Muscle layer of colon (tissue), 2 donors: ENCODE results near the gene SPECC1L.

Experiments used
- H3K27ac ChIP-seq: one replicate; pipeline ENCODE4 v1.7.0; 2013; ENCODE audit warnings: low read depth, mild to moderate bottlenecking, low read length, moderate library complexity
- H3K27me3 ChIP-seq, 2 donors: one replicate each; pipeline ENCODE4 v1.7.0; 2013; ENCODE audit warnings: low read length in 2 of 2, mild to moderate bottlenecking in 2 of 2; ENCODE audit not compliant: insufficient read depth in 2 of 2, control insufficient read depth in 1 of 2
- H3K36me3 ChIP-seq: one replicate; pipeline ENCODE4 v1.7.0; 2013; ENCODE audit warnings: mild to moderate bottlenecking, low read length; ENCODE audit not compliant: insufficient read depth
- H3K4me1 ChIP-seq: one replicate; pipeline ENCODE4 v1.7.0; 2013; ENCODE audit warnings: mild to moderate bottlenecking, low read length; ENCODE audit not compliant: insufficient read depth
- H3K4me3 ChIP-seq, 2 donors: one replicate each; pipeline ENCODE4 v1.7.0; 2013; ENCODE audit warnings: low read length in 2 of 2, low read depth in 1 of 2, mild to moderate bottlenecking in 1 of 2, moderate library complexity in 1 of 2
- H3K9ac ChIP-seq: one replicate; pipeline ENCODE4 v1.7.0; 2013; ENCODE audit warnings: low read length
- H3K9me3 ChIP-seq: one replicate; pipeline ENCODE4 v1.7.0; 2013; ENCODE audit warnings: mild to moderate bottlenecking, low read length
- donor health status: abdominal sarcoma.
- donor health status: Adenocarcinoma of cecum.

Gene SPECC1L

GRCh38 chr22:24429411-24430365 lies 159.1 kb downstream of the SPECC1L start:
- H3K9ac ChIP-seq, result no peak overlapping the region
- H3K36me3 ChIP-seq, result no peaks in the 10 kb centered on the region
- no peaks in the 10 kb centered on the region for H3K9me3 ChIP-seq
- peaks cover 0 to 4% of the 10 kb centered on the region in 2 donors for H3K27me3 ChIP-seq
- no peak overlapping the region for H3K27ac ChIP-seq
- H3K4me1 ChIP-seq, result peaks cover 40% of the 10 kb centered on the region
- no peak overlapping the region for H3K4me3 ChIP-seq

- H3K4me1 ChIP-seq, result peaks cover 45% of the 10 kb centered on the region
These were observed 160.0 kb downstream of the SPECC1L start for GRCh38 chr22:24430431-24431308.

GRCh38 chr22:24431309-24432034 lies 160.8 kb downstream of the SPECC1L start:
- Histone ChIP-seq H3K27me3 (no peaks in the 10 kb centered on the region), H3K4me3 (no peak overlapping the region), H3K36me3 (no peaks in the 10 kb centered on the region), H3K9ac (no peak overlapping the region), H3K27ac (peak overlapping the region; percentile 42), H3K9me3 (no peaks in the 10 kb centered on the region), H3K4me1 (peaks cover 45% of the 10 kb centered on the region)

More at GRCh38 chr22:24430431-24431308, 160.0 kb downstream of the SPECC1L start:
- no peak overlapping the region for H3K9ac ChIP-seq
- no peaks in the 10 kb centered on the region for H3K36me3 ChIP-seq
- H3K9me3 ChIP-seq, result no peaks in the 10 kb centered on the region
- no peaks in the 10 kb centered on the region for H3K27me3 ChIP-seq
- no peak overlapping the region for H3K27ac ChIP-seq
- no peak overlapping the region for H3K4me3 ChIP-seq

GRCh38 chr22:24432059-24432853 lies 161.6 kb downstream of the SPECC1L start:
- H3K27me3 ChIP-seq, result no peaks in the 10 kb centered on the region
- no peaks in the 10 kb centered on the region for H3K36me3 ChIP-seq
- H3K4me3 ChIP-seq, result no peak overlapping the region
- no peak overlapping the region for H3K9ac ChIP-seq
- H3K27ac ChIP-seq, result peak overlapping the region; percentile 42
- H3K4me1 ChIP-seq, result peaks cover 45% of the 10 kb centered on the region
- H3K9me3 ChIP-seq, result no peaks in the 10 kb centered on the region

GRCh38 chr22:24433001-24433827 lies 162.6 kb downstream of the SPECC1L start:
- no peaks in the 10 kb centered on the region for H3K9me3 ChIP-seq
- H3K4me3 ChIP-seq, result no peak overlapping the region
- H3K36me3 ChIP-seq, result no peaks in the 10 kb centered on the region
- no peak overlapping the region for H3K27ac ChIP-seq
- H3K27me3 ChIP-seq, result no peaks in the 10 kb centered on the region
- H3K4me1 ChIP-seq, result peaks cover 45% of the 10 kb centered on the region
- H3K9ac ChIP-seq, result no peak overlapping the region

GRCh38 chr22:24433828-24434470 lies 163.3 kb downstream of the SPECC1L start:
- Histone ChIP-seq H3K27me3 (no peaks in the 10 kb centered on the region), H3K27ac (peak overlapping the region; percentile 19), H3K4me3 (no peak overlapping the region), H3K9ac (no peak overlapping the region), H3K36me3 (no peaks in the 10 kb centered on the region), H3K4me1 (peaks cover 45% of the 10 kb centered on the region), H3K9me3 (no peaks in the 10 kb centered on the region)

- H3K9ac ChIP-seq, result no peak overlapping the region
- peak overlapping the region; percentile 19 for H3K27ac ChIP-seq
- no peaks in the 10 kb centered on the region for H3K27me3 ChIP-seq
- H3K4me3 ChIP-seq, result no peak overlapping the region
- no peaks in the 10 kb centered on the region for H3K36me3 ChIP-seq
- H3K9me3 ChIP-seq, result no peaks in the 10 kb centered on the region
- peaks cover 45% of the 10 kb centered on the region for H3K4me1 ChIP-seq
These were observed 164.1 kb downstream of the SPECC1L start for GRCh38 chr22:24434471-24435322.

- no peak overlapping the region for H3K4me3 ChIP-seq
- no peak overlapping the region for H3K9ac ChIP-seq
- no peaks in the 10 kb centered on the region for H3K9me3 ChIP-seq
- peaks cover 39% of the 10 kb centered on the region for H3K4me1 ChIP-seq
- H3K36me3 ChIP-seq, result no peaks in the 10 kb centered on the region
- H3K27ac ChIP-seq, result no peak overlapping the region
- no peaks in the 10 kb centered on the region for H3K27me3 ChIP-seq
These were observed 164.7 kb downstream of the SPECC1L start for GRCh38 chr22:24435323-24435645.

- no peaks in the 10 kb centered on the region for H3K27me3 ChIP-seq
- H3K27ac ChIP-seq, result no peak overlapping the region
- peaks cover 35% of the 10 kb centered on the region for H3K4me1 ChIP-seq
- H3K9me3 ChIP-seq, result no peaks in the 10 kb centered on the region
- no peak overlapping the region for H3K4me3 ChIP-seq
- H3K9ac ChIP-seq, result no peak overlapping the region
- no peaks in the 10 kb centered on the region for H3K36me3 ChIP-seq
These were observed 165.3 kb downstream of the SPECC1L start for GRCh38 chr22:24435861-24436371.
